ENCODE results near the gene CARS1. TPM values are rescaled to one million over a fixed set of nuclear protein-coding genes. Genes with fewer than 3 reads are reported as not detected.

Gene CARS1
- total RNA-seq, 2 experiments from 2014 or later, result 81.4 to 97.6 TPM

GRCh38 chr11:3050386-3051195 is 6.6 kb downstream of the CARS1 start:
- Mint-ChIP-seq H3K4me3 (no peak overlapping the region), H3K27ac (peak overlapping the region; percentile 32), H3K4me1 (peaks cover 53% of the 10 kb centered on the region), H3K36me3 (ENCODE audit: low read depth) (peaks cover 28% of the 10 kb centered on the region), H3K27me3 (no peaks in the 10 kb centered on the region), H3K9me3 (no peaks in the 10 kb centered on the region)
- ChIA-PET POLR2A (interaction anchor here (0.6 kb wide), 1 partner anchor 69 kb away, joined by 3 read pairs; no protein-coding TSS in a partner anchor), CTCF (interaction anchor here (0.8 to 4.0 kb wide), 5 partner anchors 7 to 41 kb away, joined by 3 to 20 read pairs (median 3); no protein-coding TSS in a partner anchor)
- DNase-seq, result no peak

GRCh38 chr11:3049430-3050243 is 7.6 kb downstream of the CARS1 start:
- Mint-ChIP-seq H3K4me1 (peaks cover 46% of the 10 kb centered on the region), H3K27ac (peak overlapping the region; percentile 89), H3K36me3 (ENCODE audit: low read depth) (peaks cover 25% of the 10 kb centered on the region), H3K27me3 (no peaks in the 10 kb centered on the region), H3K4me3 (peak overlapping the region; percentile 46), H3K9me3 (no peaks in the 10 kb centered on the region)
- CTCF ChIA-PET, result interaction anchor here (0.8 to 4.0 kb wide), 7 partner anchors 11 to 103 kb away, joined by 3 to 20 read pairs (median 3); no protein-coding TSS in a partner anchor
- peak; percentile 55 for DNase-seq
- POLR2A ChIA-PET, result interaction anchor here (0.6 kb wide), 1 partner anchor 68 kb away, joined by 3 read pairs; no protein-coding TSS in a partner anchor

GRCh38 chr11:3047637-3048036 is 9.6 kb downstream of the CARS1 start:
- no peak overlapping the region for H3K4me3 Mint-ChIP-seq
- H3K27ac Mint-ChIP-seq, result no peak overlapping the region
- no peaks in the 10 kb centered on the region for H3K27me3 Mint-ChIP-seq
- no peak for DNase-seq
- ChIA-PET CTCF (interaction anchor here (0.6 to 2.8 kb wide), 3 partner anchors 10 to 121 kb away, joined by 3 to 13 read pairs (median 4); no protein-coding TSS in a partner anchor), POLR2A (no interaction called here)
- peaks cover 18% of the 10 kb centered on the region for H3K36me3 Mint-ChIP-seq (ENCODE audit: low read depth)
- H3K4me1 Mint-ChIP-seq, result peaks cover 31% of the 10 kb centered on the region
- H3K9me3 Mint-ChIP-seq, result no peaks in the 10 kb centered on the region

- DNase-seq, result no peak
- ChIA-PET POLR2A (no interaction called here), CTCF (interaction anchor here (0.7 to 2.8 kb wide), 5 partner anchors 9 to 96 kb away, joined by 3 to 13 read pairs (median 4); no protein-coding TSS in a partner anchor)
- no peaks in the 10 kb centered on the region for H3K9me3 Mint-ChIP-seq
- H3K27ac Mint-ChIP-seq, result no peak overlapping the region
- H3K36me3 Mint-ChIP-seq (ENCODE audit: low read depth), result peaks cover 19% of the 10 kb centered on the region
- H3K4me1 Mint-ChIP-seq, result peaks cover 26% of the 10 kb centered on the region
- no peak overlapping the region for H3K4me3 Mint-ChIP-seq
- H3K27me3 Mint-ChIP-seq, result no peaks in the 10 kb centered on the region
Measured at GRCh38 chr11:3046641-3047040, 10.6 kb downstream of the CARS1 start.

- peaks cover 21% of the 10 kb centered on the region for H3K4me1 Mint-ChIP-seq
- DNase-seq, result no peak
- POLR2A ChIA-PET, result no interaction called here
- peaks cover 22% of the 10 kb centered on the region for H3K36me3 Mint-ChIP-seq (ENCODE audit: low read depth)
- H3K9me3 Mint-ChIP-seq, result no peaks in the 10 kb centered on the region
- CTCF ChIA-PET, result interaction anchor here (1.2 to 2.8 kb wide), 5 partner anchors 9 to 96 kb away, joined by 3 to 13 read pairs (median 4); no protein-coding TSS in a partner anchor
- no peak overlapping the region for H3K4me3 Mint-ChIP-seq
- H3K27ac Mint-ChIP-seq, result peak overlapping the region; percentile 60
- no peaks in the 10 kb centered on the region for H3K27me3 Mint-ChIP-seq
Measured at GRCh38 chr11:3046190-3046589, 11.0 kb downstream of the CARS1 start.

- Mint-ChIP-seq H3K9me3 (no peaks in the 10 kb centered on the region), H3K4me1 (peaks cover 9% of the 10 kb centered on the region), H3K27ac (no peak overlapping the region), H3K36me3 (ENCODE audit: low read depth) (peaks cover 30% of the 10 kb centered on the region), H3K4me3 (no peak overlapping the region), H3K27me3 (no peaks in the 10 kb centered on the region)
- DNase-seq, result no peak
- CTCF ChIA-PET, result interaction anchor here (1.2 to 2.8 kb wide), 3 partner anchors 8 to 47 kb away, joined by 3 to 13 read pairs (median 4); no protein-coding TSS in a partner anchor
- POLR2A ChIA-PET, result no interaction called here
Measured at GRCh38 chr11:3044915-3045314, 12.3 kb downstream of the CARS1 start.

GRCh38 chr11:3044004-3044403 is 13.2 kb downstream of the CARS1 start:
- H3K27ac Mint-ChIP-seq, result no peak overlapping the region
- no peak overlapping the region for H3K4me3 Mint-ChIP-seq
- ChIA-PET CTCF (interaction anchor here (0.7 to 2.0 kb wide), 3 partner anchors 8 to 1057 kb away, joined by 3 to 4 read pairs (median 4); no protein-coding TSS in a partner anchor), POLR2A (no interaction called here)
- no peak for DNase-seq
- H3K36me3 Mint-ChIP-seq (ENCODE audit: low read depth), result peaks cover 31% of the 10 kb centered on the region
- H3K4me1 Mint-ChIP-seq, result peaks cover 2% of the 10 kb centered on the region
- H3K9me3 Mint-ChIP-seq, result no peaks in the 10 kb centered on the region
- no peaks in the 10 kb centered on the region for H3K27me3 Mint-ChIP-seq

- Mint-ChIP-seq H3K4me3 (no peak overlapping the region), H3K4me1 (peaks cover 5% of the 10 kb centered on the region), H3K27ac (peak overlapping the region; percentile 78), H3K27me3 (no peaks in the 10 kb centered on the region), H3K9me3 (no peaks in the 10 kb centered on the region), H3K36me3 (ENCODE audit: low read depth) (peaks cover 35% of the 10 kb centered on the region)
- ChIA-PET POLR2A (no interaction called here), CTCF (interaction anchor here (0.6 to 2.0 kb wide), 4 partner anchors 8 to 1058 kb away, joined by 3 to 4 read pairs (median 4); no protein-coding TSS in a partner anchor)
- no peak for DNase-seq
Measured at GRCh38 chr11:3043315-3043871, 13.8 kb downstream of the CARS1 start.

- Mint-ChIP-seq H3K27me3 (no peaks in the 10 kb centered on the region), H3K9me3 (no peaks in the 10 kb centered on the region), H3K4me1 (peaks cover 10% of the 10 kb centered on the region), H3K27ac (peak overlapping the region; percentile 78), H3K4me3 (no peak overlapping the region), H3K36me3 (ENCODE audit: low read depth) (peaks cover 42% of the 10 kb centered on the region)
- ChIA-PET POLR2A (no interaction called here), CTCF (interaction anchor here (0.6 to 2.0 kb wide), 3 partner anchors 9 to 49 kb away, joined by 3 to 4 read pairs (median 3); no protein-coding TSS in a partner anchor)
- DNase-seq, result no peak
Measured at GRCh38 chr11:3042496-3043314, 14.5 kb downstream of the CARS1 start.

GRCh38 chr11:3041699-3042441 is 15.4 kb downstream of the CARS1 start:
- Mint-ChIP-seq H3K36me3 (ENCODE audit: low read depth) (peaks cover 50% of the 10 kb centered on the region), H3K4me3 (no peak overlapping the region), H3K27ac (no peak overlapping the region), H3K27me3 (no peaks in the 10 kb centered on the region), H3K4me1 (peaks cover 18% of the 10 kb centered on the region), H3K9me3 (no peaks in the 10 kb centered on the region)
- ChIA-PET POLR2A (no interaction called here), CTCF (no interaction called here)
- DNase-seq, result no peak

- POLR2A ChIA-PET, result no interaction called here
- Mint-ChIP-seq H3K9me3 (no peaks in the 10 kb centered on the region), H3K27me3 (no peaks in the 10 kb centered on the region), H3K4me1 (peaks cover 28% of the 10 kb centered on the region), H3K27ac (no peak overlapping the region), H3K4me3 (no peak overlapping the region), H3K36me3 (ENCODE audit: low read depth) (peaks cover 56% of the 10 kb centered on the region)
- CTCF ChIA-PET, result interaction anchor here (1.4 kb wide), 1 partner anchor 51 kb away, joined by 3 read pairs; no protein-coding TSS in a partner anchor
- no peak for DNase-seq
Measured at GRCh38 chr11:3040881-3041280, 16.3 kb downstream of the CARS1 start.

Measured in activated CD4-positive, alpha-beta T cell treated with anti-CD3 and anti-CD28 coated beads, Interleukin-2, amount 10 ng/mL, durations not matched to agents 7 days and 5 days (primary cell).